ENCODE results near the gene CLTA. TPM values are rescaled to one million over a fixed set of nuclear protein-coding genes. Genes with fewer than 3 reads are reported as not detected.
"Not testable (repeated sequence)": the region's sequence is repeated elsewhere in the genome, so short reads cannot be mapped to it uniquely, and the experiment has no call there.

Gene CLTA
- total RNA-seq, 1 donor from 2014 or later, result 104 TPM

DNA sequence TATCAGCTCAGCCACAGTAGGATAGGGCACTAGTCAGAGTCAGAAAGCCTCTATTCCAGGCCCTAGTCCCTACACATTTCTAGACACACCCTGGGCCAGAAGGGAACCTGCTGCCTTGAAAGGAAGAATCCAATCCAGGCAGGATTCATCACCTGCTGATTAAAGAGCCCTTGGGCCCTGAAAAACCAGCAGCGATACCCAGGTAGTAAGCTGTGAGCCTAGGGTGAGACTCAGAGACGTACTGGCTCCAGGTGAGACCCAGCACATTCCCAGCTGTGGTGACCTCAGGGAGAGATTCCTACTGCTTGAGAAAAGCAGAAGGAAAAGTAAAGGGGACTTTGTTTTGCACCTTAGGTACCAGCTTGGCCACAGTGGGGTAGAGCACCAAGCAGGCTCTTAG, 16.9 kb upstream of the CLTA start:
- Mint-ChIP-seq H3K27me3 (peaks cover 7% of the 10 kb centered on the region), H3K4me1 (no peaks in the 10 kb centered on the region), H3K9me3 (no peaks in the 10 kb centered on the region), H3K27ac (no peak overlapping the region), H3K4me3 (no peak overlapping the region), H3K36me3 (ENCODE audit: low read depth) (no peaks in the 10 kb centered on the region)
- ChIA-PET CTCF (interaction anchor here (1.5 kb wide), 1 partner anchor 72 kb away, joined by 7 read pairs; no protein-coding TSS in a partner anchor), POLR2A (interaction anchor here (0.6 kb wide), 1 partner anchor 9 kb away, joined by 3 read pairs; no protein-coding TSS in a partner anchor)
- TF ChIP-seq, protein P1, sequence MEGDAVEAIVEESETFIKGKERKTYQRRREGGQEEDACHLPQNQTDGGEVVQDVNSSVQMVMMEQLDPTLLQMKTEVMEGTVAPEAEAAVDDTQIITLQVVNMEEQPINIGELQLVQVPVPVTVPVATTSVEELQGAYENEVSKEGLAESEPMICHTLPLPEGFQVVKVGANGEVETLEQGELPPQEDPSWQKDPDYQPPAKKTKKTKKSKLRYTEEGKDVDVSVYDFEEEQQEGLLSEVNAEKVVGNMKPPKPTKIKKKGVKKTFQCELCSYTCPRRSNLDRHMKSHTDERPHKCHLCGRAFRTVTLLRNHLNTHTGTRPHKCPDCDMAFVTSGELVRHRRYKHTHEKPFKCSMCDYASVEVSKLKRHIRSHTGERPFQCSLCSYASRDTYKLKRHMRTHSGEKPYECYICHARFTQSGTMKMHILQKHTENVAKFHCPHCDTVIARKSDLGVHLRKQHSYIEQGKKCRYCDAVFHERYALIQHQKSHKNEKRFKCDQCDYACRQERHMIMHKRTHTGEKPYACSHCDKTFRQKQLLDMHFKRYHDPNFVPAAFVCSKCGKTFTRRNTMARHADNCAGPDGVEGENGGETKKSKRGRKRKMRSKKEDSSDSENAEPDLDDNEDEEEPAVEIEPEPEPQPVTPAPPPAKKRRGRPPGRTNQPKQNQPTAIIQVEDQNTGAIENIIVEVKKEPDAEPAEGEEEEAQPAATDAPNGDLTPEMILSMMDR (IDR thresholded peaks at IDR 0.05), result no peak
- DNase-seq (no peak), ATAC-seq (ENCODE audit: low read depth) (no peak)
- intact Hi-C loops (cut with micrococcal nuclease), result no loop called here

DNA sequence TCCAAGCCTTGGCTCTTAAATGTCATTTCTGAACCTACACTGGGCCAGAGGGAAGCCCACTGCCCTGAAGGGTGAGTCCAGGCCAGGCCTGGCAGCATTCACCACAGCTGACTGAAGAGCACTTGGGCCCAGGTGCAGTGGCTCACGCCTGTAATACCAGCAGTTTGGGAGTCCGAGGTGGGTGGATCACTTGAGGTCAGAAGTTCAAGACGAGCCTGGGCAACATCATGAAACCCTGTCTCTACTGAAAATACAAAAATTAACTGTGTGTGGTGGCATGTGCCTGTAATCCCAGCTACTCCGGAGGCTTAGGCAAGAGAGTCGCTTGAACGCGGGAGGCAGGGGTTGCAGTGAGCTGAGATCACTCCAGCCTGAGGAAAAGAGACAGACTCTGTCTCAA, 16.4 kb upstream of the CLTA start:
- CTCF ChIA-PET, result interaction anchor here (1.5 kb wide), 1 partner anchor 72 kb away, joined by 7 read pairs; no protein-coding TSS in a partner anchor
- POLR2A ChIA-PET, result interaction anchor here (0.6 kb wide), 1 partner anchor 10 kb away, joined by 3 read pairs; no protein-coding TSS in a partner anchor
- ATAC-seq (ENCODE audit: low read depth) (no peak), DNase-seq (no peak)
- Mint-ChIP-seq H3K9me3 (no peaks in the 10 kb centered on the region), H3K4me1 (no peaks in the 10 kb centered on the region), H3K27ac (no peak overlapping the region), H3K36me3 (ENCODE audit: low read depth) (no peaks in the 10 kb centered on the region), H3K27me3 (peaks cover 7% of the 10 kb centered on the region), H3K4me3 (no peak overlapping the region)
- intact Hi-C loops (cut with micrococcal nuclease), result no loop called here
- TF ChIP-seq, protein P1 (IDR thresholded peaks at IDR 0.05), result no peak

DNA sequence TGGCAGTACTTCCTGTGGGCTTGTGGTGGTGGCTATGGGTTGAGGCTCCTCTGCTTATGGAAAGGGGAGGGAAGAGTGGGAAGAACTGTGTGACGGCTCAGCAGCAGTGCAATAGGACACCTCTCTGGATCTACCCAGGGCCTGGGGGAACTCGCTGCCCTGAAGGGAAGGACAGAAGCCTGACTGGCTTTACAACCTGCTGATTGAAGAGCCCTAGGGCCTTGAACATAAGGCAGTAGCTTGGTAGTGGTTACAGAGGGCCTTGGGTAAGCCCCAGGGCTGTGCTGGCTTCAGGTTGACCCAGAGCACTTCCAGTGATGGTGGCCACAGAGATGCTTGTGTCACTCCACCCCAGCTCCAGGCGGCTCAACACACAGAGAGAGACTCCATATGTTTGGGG, 16.0 kb upstream of the CLTA start:
- TF ChIP-seq, protein P1 (IDR thresholded peaks at IDR 0.05), result no peak
- peaks cover 7% of the 10 kb centered on the region for H3K27me3 Mint-ChIP-seq
- H3K4me3 Mint-ChIP-seq, result no peak overlapping the region
- ATAC-seq (ENCODE audit: low read depth) (no peak), DNase-seq (no peak)
- ChIA-PET POLR2A (no interaction called here), CTCF (interaction anchor here (1.5 kb wide), 1 partner anchor 73 kb away, joined by 7 read pairs; no protein-coding TSS in a partner anchor)
- intact Hi-C loops (cut with micrococcal nuclease), result no loop called here
- no peak overlapping the region for H3K27ac Mint-ChIP-seq
- no peaks in the 10 kb centered on the region for H3K4me1 Mint-ChIP-seq
- no peaks in the 10 kb centered on the region for H3K9me3 Mint-ChIP-seq
- no peaks in the 10 kb centered on the region for H3K36me3 Mint-ChIP-seq (ENCODE audit: low read depth)

GRCh38 chr9:36175209-36175608, 15.5 kb upstream of the CLTA start:
- DNase-seq; H3K4me1 Mint-ChIP-seq; H3K27me3 Mint-ChIP-seq; POLR2A ChIA-PET; ATAC-seq (ENCODE audit: low read depth); H3K9me3 Mint-ChIP-seq; intact Hi-C loops (cut with micrococcal nuclease); H3K27ac Mint-ChIP-seq; H3K36me3 Mint-ChIP-seq (ENCODE audit: low read depth); CTCF ChIA-PET; H3K4me3 Mint-ChIP-seq: not testable (repeated sequence)

DNA sequence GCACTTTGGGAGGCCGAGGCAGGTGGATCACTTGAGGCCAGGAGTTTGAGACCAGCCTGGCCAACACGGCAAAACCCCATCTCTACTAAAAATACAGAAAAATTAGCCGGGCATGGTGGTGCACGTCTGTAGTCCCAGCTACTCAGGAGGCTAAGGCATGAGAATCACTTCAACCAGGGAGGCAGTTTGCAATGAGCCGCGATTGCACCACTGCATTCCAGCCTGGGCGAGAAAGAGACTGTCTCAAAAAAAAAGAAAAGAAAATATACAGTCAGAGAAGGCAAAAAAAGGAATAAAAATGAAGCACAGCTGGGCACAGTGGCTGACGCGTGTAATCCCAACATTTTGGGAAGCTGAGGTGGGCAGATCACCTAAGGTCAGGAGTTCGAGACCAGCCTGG, 14.2 kb upstream of the CLTA start:
- DNase-seq; POLR2A ChIA-PET; H3K27me3 Mint-ChIP-seq; CTCF ChIA-PET; ATAC-seq (ENCODE audit: low read depth); H3K9me3 Mint-ChIP-seq; H3K4me1 Mint-ChIP-seq; H3K36me3 Mint-ChIP-seq (ENCODE audit: low read depth); intact Hi-C loops (cut with micrococcal nuclease); H3K4me3 Mint-ChIP-seq; H3K27ac Mint-ChIP-seq: not testable (repeated sequence)

- H3K4me1 Mint-ChIP-seq, result no peaks in the 10 kb centered on the region
- peaks cover 3% of the 10 kb centered on the region for H3K9me3 Mint-ChIP-seq
- no peak overlapping the region for H3K27ac Mint-ChIP-seq
- ATAC-seq (ENCODE audit: low read depth) (no peak), DNase-seq (no peak)
- intact Hi-C loops (cut with micrococcal nuclease), result no loop called here
- H3K27me3 Mint-ChIP-seq, result peaks cover 7% of the 10 kb centered on the region
- H3K36me3 Mint-ChIP-seq (ENCODE audit: low read depth), result no peaks in the 10 kb centered on the region
- POLR2A ChIA-PET, result no interaction called here
- CTCF ChIA-PET, result no interaction called here
- TF ChIP-seq, protein P1 (IDR thresholded peaks at IDR 0.05), result no peak
- H3K4me3 Mint-ChIP-seq, result no peak overlapping the region
Measured at GRCh38 chr9:36177571-36177970, 13.2 kb upstream of the CLTA start.

GRCh38 chr9:36180243-36180642, 10.5 kb upstream of the CLTA start:
- ATAC-seq (ENCODE audit: low read depth); H3K36me3 Mint-ChIP-seq (ENCODE audit: low read depth); DNase-seq; CTCF ChIA-PET; H3K4me1 Mint-ChIP-seq; intact Hi-C loops (cut with micrococcal nuclease); H3K27me3 Mint-ChIP-seq; H3K4me3 Mint-ChIP-seq; H3K9me3 Mint-ChIP-seq; H3K27ac Mint-ChIP-seq: not testable (repeated sequence)
- POLR2A ChIA-PET, result interaction anchor here (1.3 kb wide), 1 partner anchor 10 kb away, joined by 3 read pairs; the partner anchor contains the start of gene CLTA
